Astrocyte (in vitro differentiated cells and primary cell): ENCODE measurements around the gene COX6B1. TPM values are rescaled to one million over a fixed set of nuclear protein-coding genes. Genes with fewer than 3 reads are reported as not detected.

Experiments
- DNase-seq: peaks from one replicate; pipeline ENCODE4 v3.0.0-alpha.2; 2010; ENCODE audit warnings: low read depth
- FAIRE-seq: peaks from 2 replicates; lab custom pipeline; 2011; peaks lifted over from hg19 to GRCh38; lab: Jason Lieb, UNC
- H2AFZ ChIP-seq: 2 replicates; pipeline ENCODE4 v1.6.0; 2012; ENCODE audit warnings: low read depth, low read length, inconsistent platforms
- H3K27ac ChIP-seq: 2 replicates; pipeline ENCODE4 v1.5.1; 2011; ENCODE audit warnings: low read depth, low read length, inconsistent platforms
- H3K27me3 ChIP-seq: 2 replicates; pipeline ENCODE4 v1.6.0; 2011; ENCODE audit warnings: low read length, inconsistent platforms; ENCODE audit not compliant: insufficient read depth
- H3K36me3 ChIP-seq: 2 replicates; pipeline ENCODE4 v1.5.1; 2011; ENCODE audit warnings: low read length, inconsistent platforms; ENCODE audit not compliant: insufficient read depth
- H3K4me1 ChIP-seq: 2 replicates; pipeline ENCODE4 v1.5.1; 2011; ENCODE audit warnings: low read length, inconsistent platforms; ENCODE audit not compliant: insufficient read depth
- H3K4me2 ChIP-seq: 2 replicates; pipeline ENCODE4 v1.6.0; 2012; ENCODE audit warnings: low read length, inconsistent platforms
- H3K4me3 ChIP-seq: 2 replicates; pipeline ENCODE4 v1.5.1; 2011; ENCODE audit warnings: low read depth, mild to moderate bottlenecking, low read length, inconsistent platforms; ENCODE audit not compliant: insufficient read depth
- H3K79me2 ChIP-seq: 2 replicates; pipeline ENCODE4 v1.6.0; 2012; ENCODE audit warnings: mild to moderate bottlenecking, low read length, inconsistent platforms; ENCODE audit not compliant: insufficient read depth
- H3K9ac ChIP-seq: 2 replicates; pipeline ENCODE4 v1.6.0; 2012; ENCODE audit warnings: mild to moderate bottlenecking, low read length, inconsistent platforms
- H3K9me3 ChIP-seq: 2 replicates; pipeline ENCODE4 v1.5.1; 2012; ENCODE audit warnings: low read depth, mild to moderate bottlenecking, low read length, inconsistent platforms; ENCODE audit not compliant: insufficient read depth
- H4K20me1 ChIP-seq: 2 replicates; pipeline ENCODE4 v1.6.0; 2012; ENCODE audit warnings: low read length, inconsistent platforms; ENCODE audit not compliant: insufficient read depth
- H3K27ac Mint-ChIP-seq: one replicate; pipeline ENCODE4 v1.8.0; 2021; ENCODE audit warnings: mild to moderate bottlenecking, mixed read lengths; ENCODE audit not compliant: unreplicated experiment
- H3K27me3 Mint-ChIP-seq: one replicate; pipeline ENCODE4 v1.8.0; 2021; ENCODE audit warnings: low read depth, mixed read lengths; ENCODE audit not compliant: unreplicated experiment
- H3K36me3 Mint-ChIP-seq: one replicate; pipeline ENCODE4 v1.8.0; 2021; ENCODE audit warnings: low read depth, mixed read lengths; ENCODE audit not compliant: unreplicated experiment
- H3K4me1 Mint-ChIP-seq: one replicate; pipeline ENCODE4 v1.8.0; 2021; ENCODE audit warnings: low read depth, mixed read lengths; ENCODE audit not compliant: unreplicated experiment
- H3K4me3 Mint-ChIP-seq: one replicate; pipeline ENCODE4 v1.8.0; 2021; ENCODE audit warnings: mild to moderate bottlenecking, moderate library complexity, mixed read lengths; ENCODE audit not compliant: unreplicated experiment
- H3K9me3 Mint-ChIP-seq: one replicate; pipeline ENCODE4 v1.8.0; 2021; ENCODE audit warnings: mild to moderate bottlenecking, mixed read lengths; ENCODE audit not compliant: unreplicated experiment
- CTCF ChIP-seq: IDR thresholded peaks from 2 replicates; pipeline ENCODE4 v1.5.1; 2011; ENCODE audit warnings: low read depth, mild to moderate bottlenecking, inconsistent platforms, low read length, moderate library complexity; ENCODE audit not compliant: insufficient read depth
- EZH2 ChIP-seq: IDR thresholded peaks from 2 replicates; pipeline ENCODE4 v1.6.1; 2012; ENCODE audit warnings: mild to moderate bottlenecking, low read length, inconsistent platforms; ENCODE audit not compliant: insufficient read depth
- total RNA-seq: library from RNA; stranded (reverse); gene quantifications from 2 replicates; pipeline ENCODE4 v1.2.1, GENCODE V29; 2021

COX6B1 gene
- total RNA-seq, 1 donor from 2014 or later, result 344 TPM

- Histone ChIP-seq H3K79me2 (no peaks in the 10 kb centered on the region), H2AFZ (peak overlapping the region; percentile 26), H3K27ac (no peak overlapping the region), H3K9ac (no peak overlapping the region), H4K20me1 (no peaks in the 10 kb centered on the region), H3K9me3 (no peaks in the 10 kb centered on the region), H3K36me3 (peaks cover under 1% of the 10 kb centered on the region), H3K4me1 (peaks cover 15% of the 10 kb centered on the region), H3K4me3 (no peak overlapping the region), H3K4me2 (no peak overlapping the region), H3K27me3 (no peaks in the 10 kb centered on the region)
- Mint-ChIP-seq H3K27ac (no peak overlapping the region), H3K36me3 (peaks cover 5% of the 10 kb centered on the region), H3K27me3 (no peaks in the 10 kb centered on the region), H3K4me3 (no peak overlapping the region), H3K4me1 (peaks cover 2% of the 10 kb centered on the region), H3K9me3 (no peaks in the 10 kb centered on the region)
- TF ChIP-seq CTCF (no peak), EZH2 (no peak)
- FAIRE-seq (no peak), DNase-seq (no peak)
These were observed 5.8 kb upstream of the COX6B1 start for GRCh38 chr19:35642312-35642711.

GRCh38 chr19:35642798-35643254 lies 5.3 kb upstream of the COX6B1 start:
- no peaks in the 10 kb centered on the region for H3K79me2 ChIP-seq
- H3K4me3 Mint-ChIP-seq, result no peak overlapping the region
- H3K4me1 ChIP-seq, result peaks cover 15% of the 10 kb centered on the region
- FAIRE-seq, result no peak
- H3K36me3 ChIP-seq, result no peaks in the 10 kb centered on the region
- no peaks in the 10 kb centered on the region for H3K9me3 ChIP-seq
- H3K4me1 Mint-ChIP-seq, result peaks cover 2% of the 10 kb centered on the region
- DNase-seq, result no peak
- TF ChIP-seq EZH2, result no peak
- no peak for TF ChIP-seq CTCF
- H3K9me3 Mint-ChIP-seq, result no peaks in the 10 kb centered on the region
- H3K27me3 ChIP-seq, result no peaks in the 10 kb centered on the region
- H3K9ac ChIP-seq, result peak overlapping the region; percentile 70
- H3K27ac ChIP-seq, result peak overlapping the region; percentile 62
- H3K4me2 ChIP-seq, result peak overlapping the region; percentile 95
- H2AFZ ChIP-seq, result peak overlapping the region; percentile 95
- H4K20me1 ChIP-seq, result no peaks in the 10 kb centered on the region
- no peak overlapping the region for H3K27ac Mint-ChIP-seq
- peaks cover 3% of the 10 kb centered on the region for H3K36me3 Mint-ChIP-seq
- no peaks in the 10 kb centered on the region for H3K27me3 Mint-ChIP-seq
- H3K4me3 ChIP-seq, result peak overlapping the region; percentile 56

- Histone ChIP-seq H3K36me3 (no peaks in the 10 kb centered on the region), H3K9me3 (no peaks in the 10 kb centered on the region), H3K4me1 (peaks cover 15% of the 10 kb centered on the region), H3K27me3 (no peaks in the 10 kb centered on the region), H3K4me2 (peak overlapping the region; percentile 95), H3K4me3 (peak overlapping the region; percentile 56), H4K20me1 (no peaks in the 10 kb centered on the region), H2AFZ (peak overlapping the region; percentile 95), H3K79me2 (peaks cover 4% of the 10 kb centered on the region), H3K9ac (peak overlapping the region; percentile 70), H3K27ac (peak overlapping the region; percentile 62)
- Mint-ChIP-seq H3K27me3 (no peaks in the 10 kb centered on the region), H3K4me3 (peak overlapping the region; percentile 81), H3K36me3 (no peaks in the 10 kb centered on the region), H3K27ac (no peak overlapping the region), H3K4me1 (peaks cover 2% of the 10 kb centered on the region), H3K9me3 (no peaks in the 10 kb centered on the region)
- no peak for FAIRE-seq
- peak; percentile 60 for DNase-seq
- no peak for TF ChIP-seq CTCF
- TF ChIP-seq EZH2, result no peak
These were observed 4.6 kb upstream of the COX6B1 start for GRCh38 chr19:35643255-35644205.
